Liver (tissue), 9 donors: ENCODE results near the gene SAMD4B. TPM values are rescaled to one million over a fixed set of nuclear protein-coding genes. Genes with fewer than 3 reads are reported as not detected.

Experiments
- DNase-seq: peaks from one replicate; pipeline ENCODE4 v3.0.0-alpha.2; 2017; ENCODE audit warnings: low spot score
- H3K27ac ChIP-seq, 2 donors: one replicate each; pipeline ENCODE4 v1.7.0; 2013; ENCODE audit warnings: inconsistent platforms in 2 of 2, low read length in 2 of 2, control low read depth in 1 of 2, low read depth in 1 of 2, mild to moderate bottlenecking in 1 of 2
- H3K27me3 ChIP-seq, 4 donors: one replicate each; pipeline versions ENCODE4 v1.6.1 to v1.7.0; 2013; ENCODE audit warnings: low read length in 3 of 4, inconsistent platforms in 1 of 4, mild to moderate bottlenecking in 1 of 4, moderate library complexity in 1 of 4; ENCODE audit not compliant: control insufficient read depth in 4 of 4, insufficient read depth in 4 of 4
- H3K36me3 ChIP-seq, 4 donors: one replicate each; pipeline versions ENCODE4 v1.6.1 to v1.7.0; 2013; ENCODE audit warnings: low read length in 3 of 4, mild to moderate bottlenecking in 3 of 4, low read depth in 1 of 4, moderate library complexity in 1 of 4; ENCODE audit not compliant: control insufficient read depth in 4 of 4, insufficient read depth in 3 of 4
- H3K4me1 ChIP-seq, 4 donors: one replicate each; pipeline versions ENCODE4 v1.6.1 to v1.7.0; 2013; ENCODE audit warnings: low read length in 3 of 4, mild to moderate bottlenecking in 3 of 4, moderate library complexity in 1 of 4; ENCODE audit not compliant: control insufficient read depth in 4 of 4, insufficient read depth in 4 of 4
- H3K4me3 ChIP-seq, 3 donors: one replicate each; pipeline versions ENCODE4 v1.6.1 to v1.7.0; 2013; ENCODE audit warnings: low read length in 3 of 3, control low read depth in 1 of 3, low read depth in 1 of 3, mild to moderate bottlenecking in 1 of 3
- H3K9ac ChIP-seq, 2 donors: one replicate each; pipeline ENCODE4 v1.7.0; 2013; ENCODE audit warnings: low read length in 2 of 2, mild to moderate bottlenecking in 2 of 2, moderate library complexity in 2 of 2, control low read depth in 1 of 2, low read depth in 1 of 2
- H3K9me3 ChIP-seq, 4 donors: one replicate each; pipeline versions ENCODE4 v1.6.1 to v1.7.0; 2013; ENCODE audit warnings: low read length in 3 of 4; ENCODE audit not compliant: control insufficient read depth in 4 of 4
- EGR1 ChIP-seq, 2 donors: IDR thresholded peaks; 2 replicates each; pipeline ENCODE4 v1.6.1; 2016 to 2018; ENCODE audit warnings: antibody characterized with exemption in 2 of 2, low read depth in 2 of 2
- FOXA1 ChIP-seq: IDR thresholded peaks from 2 replicates; pipeline ENCODE4 v1.6.1; 2016; ENCODE audit warnings: antibody characterized with exemption
- FOXA2 ChIP-seq: IDR thresholded peaks from 2 replicates; pipeline ENCODE4 v1.6.1; 2016; ENCODE audit warnings: antibody characterized with exemption
- GABPA ChIP-seq, 2 donors: IDR thresholded peaks in 1 of 2; conservative IDR thresholded peaks in 1 of 2; 2 replicates each; pipeline ENCODE4 v1.6.1; 2016; ENCODE audit warnings: antibody characterized with exemption in 2 of 2, mild to moderate bottlenecking in 1 of 2, moderate library complexity in 1 of 2
- HNF4A ChIP-seq, 2 donors: conservative IDR thresholded peaks; 2 replicates each; pipeline ENCODE4 v1.6.1; 2016; ENCODE audit warnings: antibody characterized with exemption in 2 of 2, mild to moderate bottlenecking in 2 of 2
- HNF4G ChIP-seq: IDR thresholded peaks from 2 replicates; pipeline ENCODE4 v1.6.1; 2016; ENCODE audit warnings: antibody characterized with exemption
- JUND ChIP-seq, 2 donors: IDR thresholded peaks; 2 replicates each; pipeline ENCODE4 v1.6.1; 2016; ENCODE audit warnings: antibody characterized with exemption in 2 of 2
- NR2F2 ChIP-seq: IDR thresholded peaks from 2 replicates; pipeline ENCODE4 v1.6.1; 2016; ENCODE audit warnings: antibody characterized with exemption
- RXRA ChIP-seq, 2 donors: IDR thresholded peaks; 2 replicates each; pipeline ENCODE4 v1.6.1; 2017 to 2018; ENCODE audit warnings: antibody characterized with exemption in 2 of 2, mild to moderate bottlenecking in 1 of 2
- SP1 ChIP-seq: IDR thresholded peaks from 2 replicates; pipeline ENCODE4 v1.6.1; 2018; ENCODE audit warnings: antibody characterized with exemption, mild to moderate bottlenecking
- TAF1 ChIP-seq: conservative IDR thresholded peaks from 2 replicates; pipeline ENCODE4 v1.6.1; 2016; ENCODE audit warnings: antibody characterized with exemption, mild to moderate bottlenecking
- YY1 ChIP-seq: IDR thresholded peaks from 2 replicates; pipeline ENCODE4 v1.6.1; 2016; ENCODE audit warnings: antibody characterized with exemption, mild to moderate bottlenecking
- WGBS: extraction: QIAGEN DNeasy Blood & Tissue Kit; methylation state at CpG from one replicate; pipeline ENCODE4 v1.1.7; 2013; 5-methylcytosine and 5-hydroxymethylcytosine counted together
- polyA plus RNA-seq, 2 donors: library from polyadenylated mRNA; stranded (reverse) in 1 of 2; unstranded in 1 of 2; fragments of 200-250 nt in 1 of 2; fragments of >200 nt in 1 of 2; fragmentation: Nextera tagmentation in 1 of 2; extraction: Ambion mirVana in 1 of 2; gene quantifications; one replicate each; pipeline versions ENCODE4 v1.2.1 to v1.2.3, GENCODE V29; 2013 to 2015
- total RNA-seq, 2 donors: library from RNA; depleted of rRNA; stranded (reverse); fragments of >200 nt; gene quantifications; one replicate each; pipeline ENCODE4 v1.2.3, GENCODE V29; 2014
- TF ChIP-seq, protein P1 (sequence below): IDR thresholded peaks from 2 replicates; pipeline ENCODE4 v1.6.1; 2016; ENCODE audit warnings: antibody characterized with exemption
- TF ChIP-seq, protein P2 (sequence below): fragments of 150-350 bp; IDR thresholded peaks from 2 replicates; pipeline ENCODE4 v1.5.1; 2017; ENCODE audit warnings: improper control_type of control experiment, low read depth, low read length; ENCODE audit not compliant: missing input control
- TF ChIP-seq, protein P3 (sequence below): IDR thresholded peaks from 2 replicates; pipeline ENCODE4 v1.6.1; 2016; ENCODE audit warnings: antibody characterized with exemption, mild to moderate bottlenecking
- TF ChIP-seq, protein P4 (sequence below): IDR thresholded peaks from 2 replicates; pipeline ENCODE4 v1.6.1; 2016; ENCODE audit warnings: antibody characterized with exemption
- donor health status: healthy.
- donor health status: healthy.
- donor health status: healthy.
- donor health status: healthy.
- donor health status: healthy.

Gene SAMD4B
- total and polyA plus RNA-seq, 4 donors: 17.3 to 39.4 (median 30.5) TPM

DNA sequence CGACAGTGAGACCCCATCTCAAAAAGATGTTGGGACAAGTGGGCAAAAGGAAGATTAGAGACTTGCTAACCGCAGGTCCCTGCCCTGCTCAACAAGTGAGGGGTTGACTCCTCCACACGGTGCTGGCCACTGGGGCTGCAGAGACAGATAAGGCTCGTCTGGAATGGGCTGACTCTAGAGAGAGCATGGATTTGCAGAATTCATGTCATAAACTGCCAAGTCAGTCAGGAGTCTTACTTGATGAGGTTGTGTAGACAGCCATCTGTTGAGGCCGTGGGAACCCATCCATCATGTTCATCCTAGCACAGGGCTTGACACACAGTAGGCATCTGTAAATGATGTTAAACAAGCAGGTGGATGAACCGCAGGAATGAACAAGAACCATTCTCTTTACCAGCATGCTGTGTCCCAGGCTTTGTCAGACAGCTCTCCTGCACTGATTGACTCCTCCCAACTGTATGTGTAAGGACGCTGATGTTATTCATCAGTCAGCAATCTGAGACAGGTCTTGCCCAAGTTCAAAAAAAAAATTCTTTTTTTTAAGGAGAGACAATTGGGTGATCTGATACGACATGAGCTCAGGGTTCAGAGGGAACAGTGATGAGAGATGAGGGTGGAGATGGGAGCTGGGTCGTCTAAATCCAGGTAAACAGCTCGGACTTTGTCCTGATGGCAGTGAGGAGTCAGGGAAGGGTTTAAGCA, 39.8 kb downstream of the SAMD4B start:
- Histone ChIP-seq H3K27ac (no peak overlapping the region), H3K9me3 (no peaks in the 10 kb centered on the region), H3K27me3 (no peaks in the 10 kb centered on the region), H3K4me1 (peaks cover 6 to 18% (median 15%) of the 10 kb centered on the region in 4 donors), H3K9ac (no peak overlapping the region), H3K4me3 (no peak overlapping the region), H3K36me3 (peaks cover 17 to 62% (median 35%) of the 10 kb centered on the region in 4 donors)
- TF ChIP-seq HNF4G (no peak), HNF4A (conservative IDR thresholded peaks at IDR 0.05) (no peak), SP1 (no peak), TAF1 (no peak), FOXA1 (no peak), GABPA (IDR thresholded peaks at IDR 0.05 in 1 of 2, conservative IDR thresholded peaks at IDR 0.05 in 1 of 2) (no peak), EGR1 (IDR thresholded peaks at IDR 0.05; ENCODE audit: low read depth in 2 of 2) (no peak), JUND (IDR thresholded peaks at IDR 0.05) (no peak), NR2F2 (no peak), RXRA (IDR thresholded peaks at IDR 0.05) (no peak), YY1 (no peak), FOXA2 (no peak)
- TF ChIP-seq, protein P1, sequence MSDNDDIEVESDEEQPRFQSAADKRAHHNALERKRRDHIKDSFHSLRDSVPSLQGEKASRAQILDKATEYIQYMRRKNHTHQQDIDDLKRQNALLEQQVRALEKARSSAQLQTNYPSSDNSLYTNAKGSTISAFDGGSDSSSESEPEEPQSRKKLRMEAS: no peak
- TF ChIP-seq, protein P2, sequence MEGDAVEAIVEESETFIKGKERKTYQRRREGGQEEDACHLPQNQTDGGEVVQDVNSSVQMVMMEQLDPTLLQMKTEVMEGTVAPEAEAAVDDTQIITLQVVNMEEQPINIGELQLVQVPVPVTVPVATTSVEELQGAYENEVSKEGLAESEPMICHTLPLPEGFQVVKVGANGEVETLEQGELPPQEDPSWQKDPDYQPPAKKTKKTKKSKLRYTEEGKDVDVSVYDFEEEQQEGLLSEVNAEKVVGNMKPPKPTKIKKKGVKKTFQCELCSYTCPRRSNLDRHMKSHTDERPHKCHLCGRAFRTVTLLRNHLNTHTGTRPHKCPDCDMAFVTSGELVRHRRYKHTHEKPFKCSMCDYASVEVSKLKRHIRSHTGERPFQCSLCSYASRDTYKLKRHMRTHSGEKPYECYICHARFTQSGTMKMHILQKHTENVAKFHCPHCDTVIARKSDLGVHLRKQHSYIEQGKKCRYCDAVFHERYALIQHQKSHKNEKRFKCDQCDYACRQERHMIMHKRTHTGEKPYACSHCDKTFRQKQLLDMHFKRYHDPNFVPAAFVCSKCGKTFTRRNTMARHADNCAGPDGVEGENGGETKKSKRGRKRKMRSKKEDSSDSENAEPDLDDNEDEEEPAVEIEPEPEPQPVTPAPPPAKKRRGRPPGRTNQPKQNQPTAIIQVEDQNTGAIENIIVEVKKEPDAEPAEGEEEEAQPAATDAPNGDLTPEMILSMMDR: no peak
- TF ChIP-seq, protein P3, sequence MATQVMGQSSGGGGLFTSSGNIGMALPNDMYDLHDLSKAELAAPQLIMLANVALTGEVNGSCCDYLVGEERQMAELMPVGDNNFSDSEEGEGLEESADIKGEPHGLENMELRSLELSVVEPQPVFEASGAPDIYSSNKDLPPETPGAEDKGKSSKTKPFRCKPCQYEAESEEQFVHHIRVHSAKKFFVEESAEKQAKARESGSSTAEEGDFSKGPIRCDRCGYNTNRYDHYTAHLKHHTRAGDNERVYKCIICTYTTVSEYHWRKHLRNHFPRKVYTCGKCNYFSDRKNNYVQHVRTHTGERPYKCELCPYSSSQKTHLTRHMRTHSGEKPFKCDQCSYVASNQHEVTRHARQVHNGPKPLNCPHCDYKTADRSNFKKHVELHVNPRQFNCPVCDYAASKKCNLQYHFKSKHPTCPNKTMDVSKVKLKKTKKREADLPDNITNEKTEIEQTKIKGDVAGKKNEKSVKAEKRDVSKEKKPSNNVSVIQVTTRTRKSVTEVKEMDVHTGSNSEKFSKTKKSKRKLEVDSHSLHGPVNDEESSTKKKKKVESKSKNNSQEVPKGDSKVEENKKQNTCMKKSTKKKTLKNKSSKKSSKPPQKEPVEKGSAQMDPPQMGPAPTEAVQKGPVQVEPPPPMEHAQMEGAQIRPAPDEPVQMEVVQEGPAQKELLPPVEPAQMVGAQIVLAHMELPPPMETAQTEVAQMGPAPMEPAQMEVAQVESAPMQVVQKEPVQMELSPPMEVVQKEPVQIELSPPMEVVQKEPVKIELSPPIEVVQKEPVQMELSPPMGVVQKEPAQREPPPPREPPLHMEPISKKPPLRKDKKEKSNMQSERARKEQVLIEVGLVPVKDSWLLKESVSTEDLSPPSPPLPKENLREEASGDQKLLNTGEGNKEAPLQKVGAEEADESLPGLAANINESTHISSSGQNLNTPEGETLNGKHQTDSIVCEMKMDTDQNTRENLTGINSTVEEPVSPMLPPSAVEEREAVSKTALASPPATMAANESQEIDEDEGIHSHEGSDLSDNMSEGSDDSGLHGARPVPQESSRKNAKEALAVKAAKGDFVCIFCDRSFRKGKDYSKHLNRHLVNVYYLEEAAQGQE: no peak
- TF ChIP-seq, protein P4, sequence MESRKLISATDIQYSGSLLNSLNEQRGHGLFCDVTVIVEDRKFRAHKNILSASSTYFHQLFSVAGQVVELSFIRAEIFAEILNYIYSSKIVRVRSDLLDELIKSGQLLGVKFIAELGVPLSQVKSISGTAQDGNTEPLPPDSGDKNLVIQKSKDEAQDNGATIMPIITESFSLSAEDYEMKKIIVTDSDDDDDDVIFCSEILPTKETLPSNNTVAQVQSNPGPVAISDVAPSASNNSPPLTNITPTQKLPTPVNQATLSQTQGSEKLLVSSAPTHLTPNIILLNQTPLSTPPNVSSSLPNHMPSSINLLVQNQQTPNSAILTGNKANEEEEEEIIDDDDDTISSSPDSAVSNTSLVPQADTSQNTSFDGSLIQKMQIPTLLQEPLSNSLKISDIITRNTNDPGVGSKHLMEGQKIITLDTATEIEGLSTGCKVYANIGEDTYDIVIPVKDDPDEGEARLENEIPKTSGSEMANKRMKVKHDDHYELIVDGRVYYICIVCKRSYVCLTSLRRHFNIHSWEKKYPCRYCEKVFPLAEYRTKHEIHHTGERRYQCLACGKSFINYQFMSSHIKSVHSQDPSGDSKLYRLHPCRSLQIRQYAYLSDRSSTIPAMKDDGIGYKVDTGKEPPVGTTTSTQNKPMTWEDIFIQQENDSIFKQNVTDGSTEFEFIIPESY: no peak
- 81% methylated on average over 10 of the region's 10 CpGs for WGBS
- no peak for DNase-seq
